ENCODE results near the gene SLC22A31.
A peak's percentile ranks its signal among the peaks of the same experiment; 100 is the strongest.
"Not testable (repeated sequence)": the region's sequence is repeated elsewhere in the genome, so short reads cannot be mapped to it uniquely, and the experiment has no call there.

SLC22A31 gene

DNA sequence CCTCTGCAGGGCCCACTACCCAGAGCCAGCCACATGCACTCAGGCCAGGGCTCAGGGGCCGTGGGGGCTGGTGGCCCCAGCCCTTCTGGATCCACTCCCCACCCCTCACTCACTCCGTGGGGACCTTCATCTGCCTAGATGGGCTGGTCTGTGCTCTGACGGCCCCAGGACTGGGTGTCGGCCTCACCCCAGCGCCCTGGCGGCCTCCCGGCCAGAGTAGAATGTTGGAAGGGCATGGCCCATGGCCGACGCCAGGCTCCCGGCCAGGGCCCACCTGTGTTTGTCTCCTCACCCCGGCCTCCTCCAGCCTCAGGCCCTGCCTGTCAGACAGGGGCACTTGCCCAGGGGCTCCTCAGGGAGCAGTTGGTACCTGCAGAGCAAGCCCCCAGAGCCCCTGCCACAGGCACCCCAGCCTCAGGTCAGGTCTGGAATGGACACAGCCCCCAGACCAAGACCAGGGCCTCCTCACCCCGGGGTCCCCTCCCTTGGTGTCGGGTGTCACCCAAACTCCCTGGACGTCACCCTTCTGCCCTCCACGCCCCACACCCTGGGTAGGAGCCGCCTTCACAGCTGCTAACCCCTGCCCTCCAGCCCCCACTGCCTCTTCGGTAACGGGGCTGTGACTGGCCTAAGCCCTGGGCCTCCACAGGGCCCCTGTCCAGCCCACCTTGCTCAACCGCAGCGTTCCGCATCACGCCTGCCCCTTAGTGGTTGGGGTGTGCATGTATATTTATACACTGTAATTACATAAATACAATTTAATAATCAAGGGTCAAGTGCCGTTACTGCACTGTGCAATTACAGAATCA, 31.8 kb downstream of the SLC22A31 start:
- no peak overlapping the region for H3K4me2 ChIP-seq (ENCODE audit: low read length)
- H3K79me2 ChIP-seq (ENCODE audit: low read length), result no peaks in the 10 kb centered on the region
- H4K20me1 ChIP-seq (ENCODE audit: insufficient read depth, low read length), result no peaks in the 10 kb centered on the region
- H3K36me3 ChIP-seq (replicated peaks; ENCODE audit: low read depth, low read length), result no peaks in the 10 kb centered on the region
- no peak overlapping the region for H3K9ac ChIP-seq (ENCODE audit: low read length)
- peaks cover 33% of the 10 kb centered on the region for H3K4me1 ChIP-seq (ENCODE audit: low read length)
- no peaks in the 10 kb centered on the region for H3K9me3 ChIP-seq (ENCODE audit: insufficient read depth, low read length)
- no peak for TF ChIP-seq EZH2phosphoT487 (IDR thresholded peaks at IDR 0.05; ENCODE audit: low read depth)
- TF ChIP-seq, protein P1, sequence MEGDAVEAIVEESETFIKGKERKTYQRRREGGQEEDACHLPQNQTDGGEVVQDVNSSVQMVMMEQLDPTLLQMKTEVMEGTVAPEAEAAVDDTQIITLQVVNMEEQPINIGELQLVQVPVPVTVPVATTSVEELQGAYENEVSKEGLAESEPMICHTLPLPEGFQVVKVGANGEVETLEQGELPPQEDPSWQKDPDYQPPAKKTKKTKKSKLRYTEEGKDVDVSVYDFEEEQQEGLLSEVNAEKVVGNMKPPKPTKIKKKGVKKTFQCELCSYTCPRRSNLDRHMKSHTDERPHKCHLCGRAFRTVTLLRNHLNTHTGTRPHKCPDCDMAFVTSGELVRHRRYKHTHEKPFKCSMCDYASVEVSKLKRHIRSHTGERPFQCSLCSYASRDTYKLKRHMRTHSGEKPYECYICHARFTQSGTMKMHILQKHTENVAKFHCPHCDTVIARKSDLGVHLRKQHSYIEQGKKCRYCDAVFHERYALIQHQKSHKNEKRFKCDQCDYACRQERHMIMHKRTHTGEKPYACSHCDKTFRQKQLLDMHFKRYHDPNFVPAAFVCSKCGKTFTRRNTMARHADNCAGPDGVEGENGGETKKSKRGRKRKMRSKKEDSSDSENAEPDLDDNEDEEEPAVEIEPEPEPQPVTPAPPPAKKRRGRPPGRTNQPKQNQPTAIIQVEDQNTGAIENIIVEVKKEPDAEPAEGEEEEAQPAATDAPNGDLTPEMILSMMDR (IDR thresholded peaks at IDR 0.05; ENCODE audit: low read depth, low read length), result peak; percentile 48
- H2AFZ ChIP-seq (ENCODE audit: low read depth, low read length), result no peak overlapping the region; the same call in 1 of the 2 replicates
- H3K4me3 ChIP-seq (ENCODE audit: low read length), result no peak overlapping the region
- no peak overlapping the region for H3K27ac ChIP-seq (ENCODE audit: low read length)
- H3K27me3 ChIP-seq (ENCODE audit: low read depth, low read length), result peaks cover 41% of the 10 kb centered on the region

DNA sequence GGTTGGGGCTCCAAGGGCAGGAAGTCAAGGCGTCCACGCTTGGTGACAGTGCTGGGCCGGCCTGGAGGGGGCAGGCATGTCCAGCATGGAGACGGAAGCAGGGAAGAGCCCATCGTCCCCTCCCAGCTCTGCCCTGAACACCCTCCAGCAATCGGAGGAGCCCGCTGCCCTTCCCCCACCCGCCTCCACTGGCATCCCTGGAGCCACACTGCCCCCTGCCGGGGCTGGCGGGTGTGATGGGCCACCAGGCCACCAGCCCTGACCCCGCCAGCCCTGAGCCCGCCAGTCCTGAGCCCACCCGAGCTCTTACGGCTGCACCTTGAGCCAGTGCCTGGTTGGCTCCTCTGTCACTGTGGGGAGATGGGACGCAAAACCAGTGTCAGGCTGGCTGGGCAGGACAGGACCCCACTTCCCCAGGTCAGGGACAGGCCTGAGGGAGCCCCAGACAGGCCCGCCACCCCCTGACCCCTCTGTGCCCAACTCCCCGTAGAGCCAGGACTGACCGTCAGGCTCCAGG, 32.9 kb downstream of the SLC22A31 start:
- Histone ChIP-seq H2AFZ (ENCODE audit: low read depth, low read length) (peak overlapping the region; percentile 72; the same call in 1 of the 2 replicates), H4K20me1 (ENCODE audit: insufficient read depth, low read length) (no peaks in the 10 kb centered on the region), H3K27ac (ENCODE audit: low read length) (no peak overlapping the region), H3K9ac (ENCODE audit: low read length) (peak overlapping the region; percentile 51; the same call in 1 of the 2 replicates), H3K36me3 (replicated peaks; ENCODE audit: low read depth, low read length) (no peaks in the 10 kb centered on the region), H3K27me3 (ENCODE audit: low read depth, low read length) (peaks cover 37% of the 10 kb centered on the region), H3K4me1 (ENCODE audit: low read length) (peaks cover 33% of the 10 kb centered on the region), H3K79me2 (ENCODE audit: low read length) (no peaks in the 10 kb centered on the region), H3K9me3 (ENCODE audit: insufficient read depth, low read length) (no peaks in the 10 kb centered on the region), H3K4me2 (ENCODE audit: low read length) (peak overlapping the region; percentile 78), H3K4me3 (ENCODE audit: low read length) (peak overlapping the region; percentile 55)
- TF ChIP-seq, protein P1 (IDR thresholded peaks at IDR 0.05; ENCODE audit: low read depth, low read length), result peak; percentile 87
- TF ChIP-seq EZH2phosphoT487 (IDR thresholded peaks at IDR 0.05; ENCODE audit: low read depth), result no peak

DNA sequence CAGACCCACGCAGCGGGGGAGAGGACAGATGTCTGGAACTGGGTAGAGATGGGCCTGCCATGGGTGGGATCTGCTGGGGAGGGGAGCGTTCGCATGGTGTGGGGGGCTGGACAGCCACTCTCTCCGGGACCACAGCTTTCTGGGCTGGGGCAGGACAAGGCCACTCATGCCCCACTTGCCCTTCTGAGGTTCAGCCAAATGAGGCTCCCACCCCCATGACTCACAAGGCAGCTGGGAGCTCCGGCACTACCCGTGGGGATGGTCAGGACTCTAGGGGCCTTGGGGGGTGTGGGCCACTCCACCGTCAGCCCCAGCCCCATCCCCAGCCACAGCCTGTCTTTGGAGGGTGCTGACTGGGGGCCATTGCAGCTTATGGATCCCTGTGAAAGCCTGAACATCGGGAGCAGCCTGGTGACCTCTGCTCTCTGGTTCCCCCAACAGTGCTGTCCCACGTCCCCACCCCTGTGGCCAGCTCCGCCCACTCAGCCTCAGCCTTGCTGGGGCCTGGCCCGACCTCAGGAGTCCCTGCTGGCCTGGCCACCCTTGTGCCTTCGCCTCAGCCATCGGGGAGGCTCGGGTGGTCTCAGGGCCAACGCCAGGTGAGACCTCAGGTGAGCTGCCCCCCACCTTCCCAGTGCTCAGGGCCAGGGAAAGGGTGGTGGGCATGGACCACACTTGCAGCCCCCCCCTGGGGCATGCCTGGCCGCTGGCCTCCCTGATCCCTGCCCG, 33.5 kb downstream of the SLC22A31 start:
- no peaks in the 10 kb centered on the region for H3K79me2 ChIP-seq (ENCODE audit: low read length)
- H3K27ac ChIP-seq (ENCODE audit: low read length), result no peak overlapping the region
- H3K4me1 ChIP-seq (ENCODE audit: low read length), result peaks cover 33% of the 10 kb centered on the region
- H3K9me3 ChIP-seq (ENCODE audit: insufficient read depth, low read length), result no peaks in the 10 kb centered on the region
- H3K27me3 ChIP-seq (ENCODE audit: low read depth, low read length), result peaks cover 31% of the 10 kb centered on the region
- no peaks in the 10 kb centered on the region for H3K36me3 ChIP-seq (replicated peaks; ENCODE audit: low read depth, low read length)
- peak overlapping the region; percentile 72; the same call in 1 of the 2 replicates for H2AFZ ChIP-seq (ENCODE audit: low read depth, low read length)
- H3K4me2 ChIP-seq (ENCODE audit: low read length), result peak overlapping the region; percentile 78
- TF ChIP-seq, protein P1 (IDR thresholded peaks at IDR 0.05; ENCODE audit: low read depth, low read length), result no peak
- no peak for TF ChIP-seq EZH2phosphoT487 (IDR thresholded peaks at IDR 0.05; ENCODE audit: low read depth)
- H3K9ac ChIP-seq (ENCODE audit: low read length), result peak overlapping the region; percentile 51; the same call in 1 of the 2 replicates
- H4K20me1 ChIP-seq (ENCODE audit: insufficient read depth, low read length), result no peaks in the 10 kb centered on the region
- peak overlapping the region; percentile 55 for H3K4me3 ChIP-seq (ENCODE audit: low read length)

DNA sequence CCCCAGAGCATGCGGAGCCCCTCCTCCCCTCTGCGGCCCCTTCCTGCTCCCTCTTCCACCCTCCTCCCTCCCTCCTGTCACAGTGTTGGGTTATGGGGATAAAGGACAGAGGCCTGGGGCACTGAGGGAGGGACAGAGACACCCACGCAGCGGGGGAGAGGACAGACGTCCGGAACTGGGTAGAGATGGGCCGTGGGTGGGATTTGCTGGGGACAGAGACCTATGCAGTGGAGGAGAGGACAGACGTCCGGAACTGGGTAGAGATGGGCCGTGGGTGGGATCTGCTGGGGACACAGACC, 34.7 kb downstream of the SLC22A31 start:
- H3K4me2 ChIP-seq (ENCODE audit: low read length); H3K9ac ChIP-seq (ENCODE audit: low read length); H3K4me3 ChIP-seq (ENCODE audit: low read length); H4K20me1 ChIP-seq (ENCODE audit: insufficient read depth, low read length); H3K79me2 ChIP-seq (ENCODE audit: low read length); H3K9me3 ChIP-seq (ENCODE audit: insufficient read depth, low read length); H3K36me3 ChIP-seq (replicated peaks; ENCODE audit: low read depth, low read length); H2AFZ ChIP-seq (ENCODE audit: low read depth, low read length); H3K27ac ChIP-seq (ENCODE audit: low read length): not testable (repeated sequence)
- Histone ChIP-seq H3K4me1 (ENCODE audit: low read length) (peaks cover 26% of the 10 kb centered on the region), H3K27me3 (ENCODE audit: low read depth, low read length) (peaks cover 25% of the 10 kb centered on the region)
